ENCODE measurements around the gene FAM237A. TPM values are rescaled to one million over a fixed set of nuclear protein-coding genes. Genes with fewer than 3 reads are reported as not detected.

The FAM237A gene
- total and polyA plus RNA-seq, 11 donors, result 0.56 to 3.4 (median 1.4) TPM; not detected in 8

DNA sequence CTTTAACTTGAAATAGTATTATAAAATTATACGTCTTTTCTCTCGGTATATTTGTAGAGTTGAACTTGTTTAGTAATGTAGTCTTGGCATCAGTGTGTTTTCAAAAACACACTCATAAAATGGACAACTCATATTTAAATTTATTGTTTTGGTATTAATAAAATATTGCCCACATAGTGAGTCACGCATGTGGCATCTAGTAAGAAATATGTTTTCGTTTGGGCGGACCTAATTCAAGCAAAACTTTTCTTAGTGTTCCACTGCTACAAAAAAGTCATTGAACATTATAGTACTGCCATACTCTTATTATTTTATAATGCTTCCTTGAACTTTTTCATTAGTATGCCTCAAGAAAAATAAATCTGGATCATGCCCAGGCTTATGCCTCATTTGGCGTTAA is 31.1 kb upstream of the FAM237A start:
- WGBS, 4 donors, result 92 to 96% (median 94%) methylated on average over 6 of the region's 6 CpGs
- ATAC-seq (no peak), DNase-seq (no peak)

DNA sequence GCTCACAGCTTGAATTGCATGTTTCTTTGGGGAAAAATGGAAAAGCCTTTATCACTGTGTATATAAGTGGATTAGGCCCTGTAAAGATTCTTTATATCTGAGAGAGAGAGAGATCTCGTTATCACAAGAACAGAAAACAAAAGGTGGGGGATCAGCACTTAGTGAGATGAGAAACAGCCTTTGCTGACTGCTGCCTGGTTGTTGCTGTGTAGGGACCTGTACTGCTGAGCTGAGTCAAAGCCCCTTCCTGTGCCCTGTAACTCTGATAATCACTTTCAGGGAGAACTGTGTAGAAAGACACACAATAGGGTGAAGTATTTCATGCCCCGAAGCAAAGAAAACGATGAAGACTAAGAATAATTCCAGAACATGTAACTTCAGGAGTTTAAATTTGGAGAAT is 30.6 kb upstream of the FAM237A start:
- intact Hi-C loops (cut with DNase I), result no loop called here
- no peaks in the 10 kb centered on the region for H3K27me3 ChIP-seq
- no peaks in the 10 kb centered on the region for H3K9me3 ChIP-seq
- TF ChIP-seq, protein P1, sequence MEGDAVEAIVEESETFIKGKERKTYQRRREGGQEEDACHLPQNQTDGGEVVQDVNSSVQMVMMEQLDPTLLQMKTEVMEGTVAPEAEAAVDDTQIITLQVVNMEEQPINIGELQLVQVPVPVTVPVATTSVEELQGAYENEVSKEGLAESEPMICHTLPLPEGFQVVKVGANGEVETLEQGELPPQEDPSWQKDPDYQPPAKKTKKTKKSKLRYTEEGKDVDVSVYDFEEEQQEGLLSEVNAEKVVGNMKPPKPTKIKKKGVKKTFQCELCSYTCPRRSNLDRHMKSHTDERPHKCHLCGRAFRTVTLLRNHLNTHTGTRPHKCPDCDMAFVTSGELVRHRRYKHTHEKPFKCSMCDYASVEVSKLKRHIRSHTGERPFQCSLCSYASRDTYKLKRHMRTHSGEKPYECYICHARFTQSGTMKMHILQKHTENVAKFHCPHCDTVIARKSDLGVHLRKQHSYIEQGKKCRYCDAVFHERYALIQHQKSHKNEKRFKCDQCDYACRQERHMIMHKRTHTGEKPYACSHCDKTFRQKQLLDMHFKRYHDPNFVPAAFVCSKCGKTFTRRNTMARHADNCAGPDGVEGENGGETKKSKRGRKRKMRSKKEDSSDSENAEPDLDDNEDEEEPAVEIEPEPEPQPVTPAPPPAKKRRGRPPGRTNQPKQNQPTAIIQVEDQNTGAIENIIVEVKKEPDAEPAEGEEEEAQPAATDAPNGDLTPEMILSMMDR (IDR thresholded peaks at IDR 0.05), result no peak
- no peak for TF ChIP-seq POLR2A (IDR thresholded peaks at IDR 0.05)
- DNase-seq (no peak), ATAC-seq (no peak)
- WGBS, 4 donors, result 34 to 57% (median 43%) methylated on average over 3 of the region's 3 CpGs
- H3K27ac ChIP-seq, result no peak overlapping the region
- no peak overlapping the region for H3K4me3 ChIP-seq
- peaks cover 0 to 15% (median 0%) of the 10 kb centered on the region in 12 donors for H3K4me1 ChIP-seq
- peaks cover 0 to 4% (median 0%) of the 10 kb centered on the region in 9 donors for H3K36me3 ChIP-seq

More for the DNA sequence above, 31.1 kb upstream of the FAM237A start:
- Histone ChIP-seq H3K4me1 (peaks cover 0 to 15% (median 0%) of the 10 kb centered on the region in 12 donors), H3K27ac (no peak overlapping the region), H3K36me3 (peaks cover 0 to 6% (median 0%) of the 10 kb centered on the region in 9 donors), H3K27me3 (no peaks in the 10 kb centered on the region), H3K4me3 (no peak overlapping the region), H3K9me3 (no peaks in the 10 kb centered on the region)
- TF ChIP-seq POLR2A (IDR thresholded peaks at IDR 0.05), result no peak
- TF ChIP-seq, protein P1 (IDR thresholded peaks at IDR 0.05), result no peak
- intact Hi-C loops (cut with DNase I), result no loop called here

DNA sequence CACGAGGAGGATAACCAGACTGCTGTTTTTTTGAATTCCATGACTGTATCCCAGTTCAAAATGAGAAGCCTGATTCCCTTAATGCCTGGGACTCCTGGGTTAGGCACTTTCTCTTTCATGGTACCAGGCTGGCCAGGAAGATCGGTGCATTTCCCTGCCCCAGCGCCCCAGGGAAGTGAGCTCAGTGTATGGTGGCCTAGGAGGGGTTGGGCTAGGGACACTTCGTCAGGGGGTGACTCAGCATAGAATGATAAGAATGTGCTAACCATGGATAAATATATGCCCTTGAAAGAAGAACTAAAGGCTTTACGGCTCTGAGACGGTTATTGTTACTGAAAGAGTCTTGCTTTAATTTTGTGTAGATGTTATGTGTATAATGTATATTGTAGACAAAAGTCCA is 27.5 kb upstream of the FAM237A start:
- 66 to 74% (median 69%) methylated on average over 6 of the region's 6 CpGs for WGBS, 4 donors
- intact Hi-C loops (cut with DNase I), result no loop called here
- H3K4me1 ChIP-seq, result peaks cover 0 to 15% (median 0%) of the 10 kb centered on the region in 12 donors
- DNase-seq (no peak), ATAC-seq (peak in 3 of 4 donors; percentile 55 to 63 (median 57))
- H3K4me3 ChIP-seq, result no peak overlapping the region
- no peak for TF ChIP-seq POLR2A (IDR thresholded peaks at IDR 0.05)
- TF ChIP-seq, protein P1 (IDR thresholded peaks at IDR 0.05), result no peak
- no peaks in the 10 kb centered on the region for H3K27me3 ChIP-seq
- H3K27ac ChIP-seq, result peak overlapping the region in 3 of 12 donors; percentile 8 to 85 (median 8)
- peaks cover 0 to 4% (median 0%) of the 10 kb centered on the region in 9 donors for H3K36me3 ChIP-seq
- H3K9me3 ChIP-seq, result no peaks in the 10 kb centered on the region

DNA sequence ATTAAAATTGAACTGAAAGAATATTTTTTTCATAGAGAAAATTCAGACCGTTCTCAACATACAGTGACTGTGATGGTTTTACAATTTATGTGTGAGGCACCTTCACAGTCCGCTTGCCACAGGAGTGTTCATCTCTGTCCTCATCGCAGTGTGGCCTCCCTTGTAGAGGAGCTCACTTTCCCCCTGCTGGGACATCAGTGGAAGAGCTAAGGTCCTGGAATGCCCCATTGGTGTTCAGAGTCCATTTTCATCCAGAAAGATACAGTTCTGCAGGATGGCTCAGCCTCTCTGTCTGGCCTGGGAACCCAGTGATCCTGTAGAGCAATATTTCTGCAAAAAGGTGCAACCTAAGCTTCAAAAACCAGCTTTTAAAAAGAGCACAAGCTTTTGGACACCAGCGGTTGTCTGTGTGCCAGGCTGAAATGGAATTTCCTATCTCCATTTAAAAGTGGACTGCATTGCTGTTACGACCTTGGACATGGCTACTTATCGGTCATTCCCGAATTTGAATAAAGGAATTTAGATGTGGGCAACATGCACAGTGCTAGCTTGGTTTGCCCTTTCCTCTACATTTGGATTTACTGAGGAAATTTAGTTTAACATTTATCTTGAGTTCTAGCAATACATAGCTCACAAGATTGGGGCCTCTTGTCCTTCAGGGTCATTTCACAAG is 26.7 kb upstream of the FAM237A start:
- H3K36me3 ChIP-seq, result peaks cover 0 to 4% (median 0%) of the 10 kb centered on the region in 9 donors
- TF ChIP-seq, protein P1 (IDR thresholded peaks at IDR 0.05), result no peak
- TF ChIP-seq POLR2A (IDR thresholded peaks at IDR 0.05), result no peak
- H3K27me3 ChIP-seq, result no peaks in the 10 kb centered on the region
- DNase-seq (no peak), ATAC-seq (peak; percentile 62 to 66 (median 62))
- peaks cover 0 to 15% (median 0%) of the 10 kb centered on the region in 12 donors for H3K4me1 ChIP-seq
- no peaks in the 10 kb centered on the region for H3K9me3 ChIP-seq
- WGBS, 4 donors, result 65 to 78% (median 69%) methylated on average over 7 of the region's 7 CpGs
- intact Hi-C loops (cut with DNase I), result no loop called here
- peak overlapping the region in 7 of 12 donors; percentile 8 to 85 (median 33) for H3K27ac ChIP-seq
- no peak overlapping the region for H3K4me3 ChIP-seq

All from heart left ventricle (tissue), 16 donors.